ENCODE results near the gene NKAIN4. TPM values are rescaled to one million over a fixed set of nuclear protein-coding genes. Genes with fewer than 3 reads are reported as not detected.

NKAIN4 gene
- total RNA-seq, 1 donor from 2014 or later = 10.2 TPM

GRCh38 chr20:63297371-63297781, 43.1 kb upstream of the NKAIN4 start:
- no peak for DNase-seq (ENCODE audit: extremely low spot score, unreplicated experiment)
- H3K4me1 Mint-ChIP-seq (ENCODE audit: unreplicated experiment) = no peaks in the 10 kb centered on the region
- H3K27me3 Mint-ChIP-seq = peaks cover 35% of the 10 kb centered on the region
- H3K4me3 Mint-ChIP-seq = no peak overlapping the region
- H3K36me3 Mint-ChIP-seq = no peaks in the 10 kb centered on the region
- H3K9me3 Mint-ChIP-seq = no peaks in the 10 kb centered on the region
- TF ChIP-seq CTCF (conservative IDR thresholded peaks at IDR 0.05) = no peak
- no peak overlapping the region for H3K27ac Mint-ChIP-seq

- Mint-ChIP-seq H3K4me3 (no peak overlapping the region), H3K36me3 (no peaks in the 10 kb centered on the region), H3K9me3 (no peaks in the 10 kb centered on the region), H3K27me3 (peaks cover 32% of the 10 kb centered on the region), H3K27ac (no peak overlapping the region), H3K4me1 (ENCODE audit: unreplicated experiment) (no peaks in the 10 kb centered on the region)
- DNase-seq (ENCODE audit: extremely low spot score, unreplicated experiment) = no peak
- no peak for TF ChIP-seq CTCF (conservative IDR thresholded peaks at IDR 0.05)
Measured at GRCh38 chr20:63296531-63297299, 42.5 kb upstream of the NKAIN4 start.

GRCh38 chr20:63295846-63296245, 41.6 kb upstream of the NKAIN4 start:
- no peak for TF ChIP-seq CTCF (conservative IDR thresholded peaks at IDR 0.05)
- no peaks in the 10 kb centered on the region for H3K36me3 Mint-ChIP-seq

GRCh38 chr20:63295422-63295821, 41.2 kb upstream of the NKAIN4 start:
- TF ChIP-seq CTCF (conservative IDR thresholded peaks at IDR 0.05) = no peak
- H3K4me1 Mint-ChIP-seq (ENCODE audit: unreplicated experiment) = no peaks in the 10 kb centered on the region
- no peak for DNase-seq (ENCODE audit: extremely low spot score, unreplicated experiment)

More at GRCh38 chr20:63295846-63296245, 41.6 kb upstream of the NKAIN4 start:
- H3K9me3 Mint-ChIP-seq = no peaks in the 10 kb centered on the region
- no peak overlapping the region for H3K27ac Mint-ChIP-seq
- H3K27me3 Mint-ChIP-seq = peaks cover 25% of the 10 kb centered on the region
- H3K4me3 Mint-ChIP-seq = no peak overlapping the region
- no peak for DNase-seq (ENCODE audit: extremely low spot score, unreplicated experiment)
- no peaks in the 10 kb centered on the region for H3K4me1 Mint-ChIP-seq (ENCODE audit: unreplicated experiment)

GRCh38 chr20:63295018-63295417, 40.8 kb upstream of the NKAIN4 start:
- no peaks in the 10 kb centered on the region for H3K36me3 Mint-ChIP-seq
- DNase-seq (ENCODE audit: extremely low spot score, unreplicated experiment) = no peak
- peaks cover 17% of the 10 kb centered on the region for H3K27me3 Mint-ChIP-seq
- H3K27ac Mint-ChIP-seq = peak overlapping the region; percentile 50
- H3K4me1 Mint-ChIP-seq (ENCODE audit: unreplicated experiment) = no peaks in the 10 kb centered on the region
- TF ChIP-seq CTCF (conservative IDR thresholded peaks at IDR 0.05) = no peak
- H3K4me3 Mint-ChIP-seq = peak overlapping the region; percentile 31
- H3K9me3 Mint-ChIP-seq = no peaks in the 10 kb centered on the region

More at GRCh38 chr20:63295422-63295821, 41.2 kb upstream of the NKAIN4 start:
- Mint-ChIP-seq H3K27me3 (peaks cover 21% of the 10 kb centered on the region), H3K9me3 (no peaks in the 10 kb centered on the region), H3K27ac (peak overlapping the region; percentile 50), H3K4me3 (peak overlapping the region; percentile 31), H3K36me3 (no peaks in the 10 kb centered on the region)

Measured in type B pancreatic cell (in vitro differentiated cells).